Measurements from ENCODE around the gene WDFY4.

WDFY4 gene

GRCh38 chr10:48938281-48938680, 253.6 kb downstream of the WDFY4 start:
- DNase-seq: no peak

- DNase-seq: no peak
These were observed 254.4 kb downstream of the WDFY4 start for GRCh38 chr10:48938990-48939536.

- no peak for DNase-seq
These were observed 255.2 kb downstream of the WDFY4 start, which contains the start of gene LRRC18 for GRCh38 chr10:48939790-48940325. Gene LRRC18, minus strand, starts transcription at chr10:48939840. Its CDS starts 25,685 bp downstream, at chr10:48914155.

DNA sequence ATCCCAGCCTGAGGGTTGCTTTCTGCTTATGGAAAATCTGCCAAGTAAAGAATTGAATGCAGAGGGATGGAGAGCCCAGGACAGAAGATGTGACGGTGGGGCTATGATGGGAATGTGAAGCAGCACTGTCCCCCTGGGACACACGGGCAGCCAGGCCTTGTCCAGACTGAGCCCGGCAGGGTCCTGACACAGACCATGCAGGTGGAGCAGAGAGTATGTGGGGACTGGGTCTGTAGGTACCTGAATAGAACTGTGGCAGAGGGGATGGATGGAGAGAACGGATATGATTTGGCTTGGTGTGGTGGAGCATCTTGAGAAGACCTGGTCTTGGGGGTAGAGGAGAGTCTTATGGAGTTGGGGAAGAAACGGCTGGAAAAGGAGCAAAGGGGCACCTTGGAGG, 255.7 kb downstream of the WDFY4 start:
- DNase-seq: no peak

DNA sequence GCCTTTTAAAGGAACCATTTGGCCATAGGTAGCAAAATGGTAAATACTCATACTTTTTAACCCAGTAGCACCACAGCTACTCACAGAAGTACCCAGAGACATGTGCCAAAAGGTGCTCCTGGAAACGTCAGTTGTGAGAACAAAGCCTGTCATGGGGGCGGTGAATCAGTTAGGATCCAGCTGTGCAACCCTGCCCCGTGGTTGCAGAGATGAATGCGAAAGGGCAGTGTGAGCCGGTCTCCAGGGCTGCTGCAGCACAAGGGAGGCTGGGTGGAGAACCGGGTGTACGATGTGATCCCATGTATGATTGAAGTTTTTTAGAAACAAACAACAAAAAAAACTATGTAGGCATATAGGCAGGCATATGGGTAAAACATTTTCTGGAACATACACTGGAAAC, 256.3 kb downstream of the WDFY4 start:
- DNase-seq: no peak

DNA sequence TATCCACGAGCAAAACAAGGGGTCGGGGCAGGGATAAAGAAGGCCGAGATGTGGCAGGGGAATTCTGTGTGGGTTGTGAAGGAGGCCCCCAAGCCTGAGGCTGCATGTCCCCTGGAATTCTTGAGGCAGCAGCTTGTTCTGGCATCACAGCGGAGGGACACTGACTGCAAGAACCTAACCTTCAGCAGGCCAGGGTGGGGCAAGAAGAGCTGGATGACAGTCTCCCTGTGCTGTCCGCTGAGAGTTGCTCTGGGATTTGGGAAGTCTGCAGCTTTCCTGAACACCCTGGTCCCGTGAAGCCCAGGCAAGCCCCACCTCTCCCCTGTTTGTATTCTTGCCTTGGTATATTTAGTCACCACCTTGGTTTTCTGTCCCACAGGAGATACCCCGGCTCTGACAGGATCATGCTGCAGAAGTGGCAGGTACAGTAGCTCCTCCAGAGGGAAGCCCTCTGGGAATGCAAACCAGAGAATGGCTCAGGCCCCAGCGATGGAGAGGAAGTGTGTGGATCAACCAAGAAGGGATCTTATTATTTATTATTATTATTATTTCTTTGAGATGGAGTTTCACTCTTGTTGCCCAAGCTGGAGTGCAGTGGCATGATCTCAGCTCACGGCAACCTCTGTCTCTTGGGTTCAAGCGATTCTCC, 256.9 kb downstream of the WDFY4 start:
- DNase-seq: no peak

GRCh38 chr10:48943096-48943495, 258.4 kb downstream of the WDFY4 start:
- no peak for DNase-seq

DNA sequence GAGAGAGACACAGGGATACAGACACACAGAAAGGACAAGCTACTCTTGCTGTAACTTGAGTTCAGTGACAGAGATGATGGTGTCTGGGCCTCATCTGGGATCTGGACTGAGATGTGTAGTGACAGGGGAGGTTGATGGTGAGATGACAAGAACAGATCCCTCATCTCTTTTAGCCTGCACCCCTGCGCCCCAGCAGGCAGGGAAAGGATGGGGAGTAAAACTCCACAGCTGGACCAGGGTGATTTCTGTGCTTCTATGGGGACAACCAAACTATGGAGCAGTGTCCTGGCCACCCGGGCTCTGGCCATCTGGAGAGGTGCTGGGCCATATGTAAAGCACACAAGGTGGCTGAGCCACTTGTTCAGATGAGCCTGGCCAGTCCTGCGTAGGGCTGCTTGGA, 259.5 kb downstream of the WDFY4 start:
- DNase-seq: no peak

DNA sequence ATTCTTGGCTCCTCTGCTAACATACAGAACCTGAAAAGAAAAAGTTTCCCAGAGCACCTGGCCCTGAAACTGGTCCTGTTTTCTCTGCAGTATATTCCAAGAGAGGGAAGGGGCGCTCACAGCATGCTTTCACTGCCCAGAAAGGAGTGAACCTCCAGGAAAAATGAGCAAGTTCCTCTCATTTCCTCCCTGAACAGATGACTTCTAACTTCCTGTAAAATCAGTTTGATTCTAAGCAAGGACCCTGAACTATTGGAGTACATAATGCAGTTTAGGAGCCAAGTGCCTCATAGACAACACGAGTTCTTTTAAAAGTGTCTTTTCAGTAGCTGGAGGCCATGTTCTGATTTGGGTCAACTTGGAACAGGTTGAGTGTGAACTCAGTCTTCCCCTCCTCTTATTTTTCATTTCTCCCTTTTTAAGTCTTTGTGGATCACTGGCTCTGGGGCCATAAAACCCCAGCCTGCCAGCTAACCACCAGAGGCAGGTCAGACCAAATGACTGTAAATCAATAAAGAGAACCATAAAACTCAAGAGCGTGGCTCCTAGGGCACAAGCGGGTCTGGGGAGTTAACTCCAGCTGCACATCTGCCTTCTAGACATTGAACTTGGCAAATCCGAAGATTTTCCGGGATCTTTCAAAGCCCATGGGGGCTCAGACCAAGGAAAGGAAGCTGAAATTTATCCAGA, 260.9 kb downstream of the WDFY4 start:
- DNase-seq: no peak

DNA sequence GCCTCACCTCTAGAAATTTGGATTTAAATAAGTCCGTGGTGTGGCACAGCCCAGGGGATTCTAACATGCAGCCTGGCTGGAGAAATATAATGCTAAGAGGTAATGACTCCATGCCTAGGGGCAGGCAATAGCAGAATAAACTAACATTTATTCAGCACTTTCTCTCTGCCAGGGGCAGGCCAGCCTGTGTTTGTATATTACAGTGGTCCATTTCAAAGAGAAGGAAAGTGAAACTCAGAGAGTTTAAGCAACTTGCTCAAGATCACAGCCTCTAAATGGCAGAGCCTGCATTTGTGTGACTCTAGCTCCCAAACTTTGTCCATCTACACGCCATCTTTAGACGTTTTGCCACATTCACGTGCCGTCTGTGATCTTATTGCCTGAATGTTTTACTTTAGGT, 261.7 kb downstream of the WDFY4 start:
- DNase-seq: no peak

DNA sequence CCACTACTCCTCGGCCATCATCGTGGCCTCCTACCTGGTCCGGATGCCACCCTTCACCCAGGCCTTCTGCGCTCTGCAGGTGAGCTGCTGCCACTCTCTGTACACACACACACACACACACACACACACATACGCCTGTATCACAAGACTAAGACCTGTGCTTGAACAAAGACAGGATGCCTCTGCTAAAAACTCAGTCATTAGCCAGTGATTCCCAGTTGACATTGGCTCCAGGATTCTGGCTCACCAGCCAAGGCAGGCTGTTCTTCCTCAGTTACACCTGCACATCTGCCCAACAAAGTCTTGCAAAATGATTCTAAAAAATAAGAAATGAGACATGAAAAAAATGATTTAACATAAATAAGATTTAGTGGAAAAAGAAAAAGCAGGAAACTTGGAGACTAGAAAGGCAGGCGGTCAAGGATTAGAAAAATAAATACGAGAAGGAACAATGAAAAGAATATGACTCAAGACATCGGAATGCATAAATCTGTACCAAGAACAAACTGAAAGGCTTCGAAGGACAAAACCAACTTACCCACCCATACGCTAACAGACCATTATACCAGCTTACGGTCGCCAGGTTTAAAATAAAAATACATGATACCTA, 262.3 kb downstream of the WDFY4 start:
- no peak for DNase-seq

- DNase-seq: no peak
These were observed 263.2 kb downstream of the WDFY4 start for GRCh38 chr10:48947690-48948469.

GRCh38 chr10:48948470-48949037, 263.9 kb downstream of the WDFY4 start:
- no peak for DNase-seq

DNA sequence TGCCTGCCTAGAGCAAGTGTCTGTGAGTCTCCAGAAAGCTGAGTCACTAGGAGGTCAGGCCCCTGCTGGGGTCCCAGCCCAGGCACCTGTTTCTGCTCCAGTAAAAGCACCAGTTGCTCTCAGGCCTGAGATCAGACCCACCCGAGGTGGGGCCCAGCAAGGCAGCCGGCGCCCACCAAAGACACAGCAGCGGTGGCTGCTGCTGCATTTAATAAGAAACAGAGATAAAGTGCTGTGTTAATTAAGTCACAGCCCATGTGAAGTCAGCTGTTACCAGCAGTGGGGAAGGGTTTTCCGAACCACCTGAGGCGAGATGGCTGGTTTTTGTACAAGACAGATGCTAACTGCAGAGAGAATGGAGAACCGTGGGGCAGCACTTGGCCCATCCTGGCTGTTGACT, 267.0 kb downstream of the WDFY4 start:
- DNase-seq: no peak

DNA sequence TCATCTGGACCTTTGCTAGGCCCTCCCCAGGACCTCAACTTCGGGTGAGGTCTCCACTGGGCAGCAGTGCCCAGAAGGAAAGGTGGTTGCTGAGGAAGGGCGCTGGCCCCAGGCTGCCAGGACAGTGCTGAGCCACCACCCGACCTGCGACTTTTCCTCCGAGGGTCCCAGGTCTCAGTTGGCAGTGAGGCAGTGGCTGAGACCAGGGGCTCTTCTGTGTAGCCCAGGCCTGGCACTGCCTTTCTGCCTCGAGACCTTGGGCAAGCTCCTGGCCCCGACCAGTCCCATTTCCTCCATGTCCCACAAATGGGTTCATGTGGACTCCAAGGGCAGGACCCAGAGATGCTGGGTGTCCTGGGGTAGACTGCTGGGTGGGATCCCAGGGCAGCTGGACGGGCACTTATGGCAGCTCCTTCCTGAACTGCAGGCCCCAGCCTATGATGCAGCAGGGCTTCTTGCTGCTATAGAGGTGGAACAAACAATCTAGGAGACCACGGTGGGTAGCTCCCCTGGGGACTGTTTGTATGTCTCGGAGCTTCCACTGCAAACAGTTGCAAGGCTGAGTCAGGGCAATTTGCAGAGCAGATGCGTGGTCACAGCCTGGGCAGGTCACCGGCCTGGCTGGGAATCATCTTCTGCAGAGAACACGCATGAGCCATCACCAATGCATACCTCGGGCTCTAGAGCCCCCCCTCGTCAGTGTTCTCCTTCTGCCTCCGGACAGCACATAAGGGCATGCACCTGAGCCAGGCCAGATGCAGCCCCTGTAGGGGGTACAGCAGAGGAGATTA, 272.9 kb downstream of the WDFY4 start:
- DNase-seq: no peak

GRCh38 chr10:48958598-48959190, 274.0 kb downstream of the WDFY4 start:
- no peak for DNase-seq

DNA sequence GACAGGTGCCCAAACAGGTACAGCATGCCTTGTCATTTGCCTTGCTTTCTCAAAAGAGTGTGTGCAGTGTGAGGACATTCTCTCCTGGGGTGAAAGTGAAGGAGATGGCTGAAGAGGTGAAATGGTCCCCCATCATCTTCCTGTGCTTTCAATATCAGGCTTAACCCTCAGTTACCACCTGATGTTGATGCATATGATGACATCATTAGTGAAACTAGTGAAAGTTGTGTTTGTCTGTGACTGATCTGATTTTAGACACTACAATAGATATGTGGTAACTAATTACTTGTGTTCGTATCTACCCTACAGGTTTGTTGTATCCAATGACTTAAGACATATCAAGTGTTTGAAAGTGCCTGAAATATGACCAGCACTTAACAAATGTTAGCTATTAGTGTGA, 279.4 kb downstream of the WDFY4 start:
- DNase-seq: no peak

- DNase-seq: no peak
These were observed 280.8 kb downstream of the WDFY4 start for GRCh38 chr10:48965460-48965859.

DNA sequence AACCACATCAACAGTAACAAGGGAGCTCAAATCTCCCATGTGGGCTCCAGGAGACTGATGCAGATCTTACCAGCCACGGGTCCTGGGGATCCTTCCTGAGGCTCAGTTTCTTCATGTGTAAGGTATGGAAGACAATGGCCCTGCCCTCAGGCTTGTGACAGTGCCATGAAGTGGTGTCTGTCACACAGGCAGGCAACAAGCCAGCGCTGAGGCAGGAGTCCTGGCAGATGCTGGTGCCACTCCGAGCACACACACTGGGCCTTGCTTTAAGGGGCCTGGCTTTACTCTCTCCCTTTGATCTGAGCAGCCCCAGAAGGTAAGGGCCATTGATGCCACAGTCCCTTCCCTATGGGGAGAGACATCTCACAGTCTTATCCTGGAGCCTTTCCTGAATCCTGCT, 283.4 kb downstream of the WDFY4 start:
- DNase-seq: no peak

DNA sequence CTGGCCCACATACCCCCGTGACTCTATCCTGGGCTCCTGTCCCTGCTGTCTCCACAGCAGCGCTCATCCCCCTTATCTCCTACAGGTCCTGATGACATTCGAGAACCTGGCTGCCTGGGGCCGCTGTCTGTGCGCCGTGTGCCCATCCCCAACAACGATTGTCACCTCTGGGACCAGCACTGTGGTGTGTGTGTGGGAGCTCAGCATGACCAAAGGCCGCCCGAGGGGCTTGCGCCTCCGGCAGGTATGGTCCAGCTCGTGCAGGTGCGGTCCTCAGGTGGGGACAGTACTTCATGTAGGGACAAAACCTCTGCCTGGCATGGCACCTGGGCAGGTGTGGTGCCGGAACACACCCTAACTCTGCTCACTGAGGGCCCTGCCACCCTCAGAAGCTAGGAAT, 285.4 kb downstream of the WDFY4 start:
- no peak for DNase-seq
